DND-41 (cell line): ENCODE measurements around the gene ADAMTS1.
A peak's percentile ranks its signal among the peaks of the same experiment; 100 is the strongest.

Experiments
- ATAC-seq: fragments of 200-7000 bp; cut with Tn5 transposase; 3 replicates; pipeline ENCODE4 v1.9.1; 2021; ENCODE audit warnings: low read depth; ENCODE audit not compliant: insufficient read depth
- DNase-seq: peaks from one replicate; pipeline ENCODE4 v3.0.0-alpha.2; 2020
- H2AFZ ChIP-seq: 2 replicates; pipeline ENCODE4 v1.6.0; 2012; ENCODE audit warnings: low read depth, low read length
- H3K27ac ChIP-seq: 2 replicates; pipeline ENCODE4 v1.5.1; 2012; ENCODE audit warnings: low read length, inconsistent platforms
- H3K27me3 ChIP-seq: fragments of 200-600 bp; sonication (generic); 2 replicates; pipeline ENCODE4 v1.6.0; 2012; ENCODE audit warnings: low read length, mild to moderate bottlenecking, inconsistent platforms; ENCODE audit not compliant: insufficient read depth, poor library complexity
- H3K36me3 ChIP-seq: 2 replicates; pipeline ENCODE4 v1.5.1; 2012; ENCODE audit warnings: low read length, inconsistent platforms; ENCODE audit not compliant: insufficient read depth
- H3K4me1 ChIP-seq: 2 replicates; pipeline ENCODE4 v1.5.1; 2012; ENCODE audit warnings: mild to moderate bottlenecking, low read length; ENCODE audit not compliant: insufficient read depth
- H3K4me2 ChIP-seq: 2 replicates; pipeline ENCODE4 v1.6.0; 2012; ENCODE audit warnings: mild to moderate bottlenecking, moderate library complexity, low read length, inconsistent platforms; ENCODE audit not compliant: insufficient read depth
- H3K4me3 ChIP-seq, 2 experiments: fragments of 200-600 bp in 1 of 2; shearing (Covaris generic) in 1 of 2; 2 replicates each; pipeline ENCODE4 v1.5.1; 2012 to 2016; ENCODE audit warnings: inconsistent platforms in 2 of 2, low read length in 2 of 2, mild to moderate bottlenecking in 2 of 2, low read depth in 1 of 2, moderate library complexity in 1 of 2
- H3K79me2 ChIP-seq: 2 replicates; pipeline ENCODE4 v1.6.0; 2012; ENCODE audit warnings: low read length, inconsistent platforms; ENCODE audit not compliant: insufficient read depth
- H3K9ac ChIP-seq: 2 replicates; pipeline ENCODE4 v1.6.0; 2012; ENCODE audit warnings: low read depth, mild to moderate bottlenecking, inconsistent platforms, low read length, moderate library complexity
- H3K9me3 ChIP-seq: 2 replicates; pipeline ENCODE4 v1.5.1; 2012; ENCODE audit warnings: low read length, moderate library complexity, mild to moderate bottlenecking, inconsistent platforms; ENCODE audit not compliant: insufficient read depth, severe bottlenecking
- H4K20me1 ChIP-seq: 2 replicates; pipeline ENCODE4 v1.6.0; 2012; ENCODE audit warnings: low read length; ENCODE audit not compliant: insufficient read depth
- EZH2 ChIP-seq: IDR thresholded peaks from 3 replicates; pipeline ENCODE4 v1.6.1; 2012; ENCODE audit warnings: borderline replicate concordance, low read depth, mild to moderate bottlenecking, moderate library complexity, low read length, inconsistent platforms; ENCODE audit not compliant: severe bottlenecking
- TF ChIP-seq, protein P1 (sequence below): IDR thresholded peaks from 2 replicates; pipeline ENCODE4 v1.5.1; 2012; ENCODE audit warnings: borderline replicate concordance, low read length, moderate library complexity, mild to moderate bottlenecking; ENCODE audit not compliant: poor library complexity, severe bottlenecking; ENCODE audit errors: extremely low read depth

The ADAMTS1 gene

DNA sequence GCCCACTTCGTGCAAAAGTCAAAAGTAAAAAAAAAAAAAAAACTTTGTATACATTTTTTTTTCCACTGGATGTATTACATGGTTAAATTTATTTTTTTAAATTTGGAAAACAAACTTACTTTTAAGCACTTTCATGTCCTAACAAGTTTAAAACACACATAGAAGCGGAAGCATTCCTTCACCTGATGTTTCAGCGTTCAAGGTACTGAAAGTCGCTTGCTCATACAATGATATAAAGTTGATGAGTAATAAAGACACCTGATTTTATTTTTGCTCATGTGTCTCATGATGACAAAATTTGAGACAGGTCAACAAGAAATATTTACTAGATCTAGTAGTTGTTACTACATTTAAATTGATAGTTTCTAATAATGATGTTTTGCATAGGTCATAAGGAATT is 35.5 kb downstream of the ADAMTS1 start:
- peaks cover 11% of the 10 kb centered on the region for H3K4me1 ChIP-seq
- DNase-seq (no peak), ATAC-seq (no peak)
- no peaks in the 10 kb centered on the region for H3K9me3 ChIP-seq
- H3K36me3 ChIP-seq, result no peaks in the 10 kb centered on the region
- no peak overlapping the region for H3K27ac ChIP-seq
- H2AFZ ChIP-seq, result no peak overlapping the region
- H3K9ac ChIP-seq, result no peak overlapping the region
- H3K4me2 ChIP-seq, result no peak overlapping the region
- H3K4me3 ChIP-seq, result no peak overlapping the region
- H3K79me2 ChIP-seq, result no peaks in the 10 kb centered on the region
- no peaks in the 10 kb centered on the region for H4K20me1 ChIP-seq
- TF ChIP-seq EZH2, result no peak
- TF ChIP-seq, protein P1, sequence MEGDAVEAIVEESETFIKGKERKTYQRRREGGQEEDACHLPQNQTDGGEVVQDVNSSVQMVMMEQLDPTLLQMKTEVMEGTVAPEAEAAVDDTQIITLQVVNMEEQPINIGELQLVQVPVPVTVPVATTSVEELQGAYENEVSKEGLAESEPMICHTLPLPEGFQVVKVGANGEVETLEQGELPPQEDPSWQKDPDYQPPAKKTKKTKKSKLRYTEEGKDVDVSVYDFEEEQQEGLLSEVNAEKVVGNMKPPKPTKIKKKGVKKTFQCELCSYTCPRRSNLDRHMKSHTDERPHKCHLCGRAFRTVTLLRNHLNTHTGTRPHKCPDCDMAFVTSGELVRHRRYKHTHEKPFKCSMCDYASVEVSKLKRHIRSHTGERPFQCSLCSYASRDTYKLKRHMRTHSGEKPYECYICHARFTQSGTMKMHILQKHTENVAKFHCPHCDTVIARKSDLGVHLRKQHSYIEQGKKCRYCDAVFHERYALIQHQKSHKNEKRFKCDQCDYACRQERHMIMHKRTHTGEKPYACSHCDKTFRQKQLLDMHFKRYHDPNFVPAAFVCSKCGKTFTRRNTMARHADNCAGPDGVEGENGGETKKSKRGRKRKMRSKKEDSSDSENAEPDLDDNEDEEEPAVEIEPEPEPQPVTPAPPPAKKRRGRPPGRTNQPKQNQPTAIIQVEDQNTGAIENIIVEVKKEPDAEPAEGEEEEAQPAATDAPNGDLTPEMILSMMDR, result no peak
- no peaks in the 10 kb centered on the region for H3K27me3 ChIP-seq

DNA sequence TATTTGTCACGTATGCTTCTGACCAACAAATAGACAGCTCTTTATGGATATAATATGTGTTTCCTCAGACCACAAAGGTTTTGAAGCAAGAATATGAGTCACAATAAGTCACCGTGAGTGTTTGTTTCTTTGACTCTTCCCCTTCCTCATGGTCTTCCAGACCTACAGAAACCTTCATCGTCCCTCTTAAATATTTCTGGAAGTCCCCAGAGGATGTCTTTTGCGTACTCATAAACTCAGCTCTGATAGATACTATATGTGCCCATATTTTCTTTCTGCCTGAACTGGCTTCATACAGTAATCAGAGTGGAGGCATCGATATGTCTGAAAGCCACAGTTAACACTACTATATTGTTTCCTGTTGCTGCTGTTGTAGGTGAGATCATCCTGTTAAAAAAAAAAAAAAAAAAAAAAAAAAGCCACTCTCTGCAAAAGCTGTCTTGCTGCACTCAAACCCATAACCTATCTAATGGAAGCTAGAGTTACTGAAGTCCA is 38.4 kb downstream of the ADAMTS1 start:
- Histone ChIP-seq H3K36me3 (no peaks in the 10 kb centered on the region), H3K9ac (no peak overlapping the region; the same call in 1 of the 2 replicates), H2AFZ (0 out of 2 replicates have a peak overlapping the region, but pooled peaks have one; percentile 44), H3K27ac (peak overlapping the region; percentile 69), H4K20me1 (no peaks in the 10 kb centered on the region), H3K9me3 (no peaks in the 10 kb centered on the region), H3K27me3 (no peaks in the 10 kb centered on the region), H3K4me3 (no peak overlapping the region), H3K79me2 (no peaks in the 10 kb centered on the region), H3K4me1 (peaks cover 11% of the 10 kb centered on the region), H3K4me2 (no peak overlapping the region)
- TF ChIP-seq EZH2, result no peak
- TF ChIP-seq, protein P1, result no peak
- peak; percentile 78 for ATAC-seq
- no peak for DNase-seq

DNA sequence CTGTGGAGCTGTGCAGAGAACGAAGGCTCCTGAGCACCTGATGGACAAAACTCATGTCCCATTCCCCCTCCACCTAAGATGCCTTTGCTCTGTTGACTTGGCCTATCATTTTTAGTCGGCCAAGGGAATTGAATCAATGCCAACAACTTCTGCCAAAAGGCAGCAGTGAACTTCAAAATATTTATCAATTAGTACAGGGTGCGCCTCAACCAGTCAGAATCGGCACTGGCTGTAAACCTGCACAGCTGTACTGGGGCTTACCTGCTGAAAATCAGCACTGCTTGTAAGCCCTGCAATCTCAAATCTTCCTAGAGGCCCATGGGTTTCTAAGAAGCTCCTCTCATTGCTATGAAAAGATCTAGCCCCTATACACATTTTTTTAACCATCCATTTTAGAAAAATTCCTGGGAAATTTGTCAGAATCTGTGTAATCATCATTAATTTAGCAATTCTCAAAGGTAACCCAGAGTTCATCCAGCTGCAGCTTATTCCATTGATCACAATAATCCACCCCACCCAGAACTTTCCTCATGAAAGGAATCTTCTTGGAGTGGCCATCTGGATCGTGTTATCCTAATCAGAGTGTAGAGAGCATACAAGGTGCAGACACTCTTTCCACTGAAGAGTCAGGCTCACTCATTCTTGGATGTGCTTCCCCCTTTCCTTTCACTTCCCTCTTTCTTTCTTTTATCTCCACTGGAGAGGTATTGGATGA is 40.2 kb downstream of the ADAMTS1 start:
- ATAC-seq, result no peak
- Histone ChIP-seq H3K4me1 (peaks cover 11% of the 10 kb centered on the region), H4K20me1 (no peaks in the 10 kb centered on the region), H3K27me3 (no peaks in the 10 kb centered on the region), H3K4me3 (no peak overlapping the region), H3K36me3 (no peaks in the 10 kb centered on the region), H2AFZ (no peak overlapping the region), H3K9ac (no peak overlapping the region), H3K4me2 (no peak overlapping the region), H3K79me2 (no peaks in the 10 kb centered on the region), H3K27ac (no peak overlapping the region), H3K9me3 (no peaks in the 10 kb centered on the region)
- no peak for TF ChIP-seq EZH2
- TF ChIP-seq, protein P1, result no peak
- DNase-seq, result no peak
